HEK293 (cell line): Measurements from ENCODE around the gene GID8.

Experiments
- CTCF ChIA-PET: fragments of 350-600 bp; formaldehyde crosslinking; extraction: SDS; loops from one replicate; lab custom pipeline; 2021; ENCODE audit warnings: antibody characterized with exemption; lab: Yijun Ruan, JAX
- POLR2A ChIA-PET: fragments of 300-600 bp; formaldehyde crosslinking; extraction: SDS; loops from one replicate; lab custom pipeline; 2020; ENCODE audit warnings: antibody characterized with exemption, inconsistent platforms; lab: Yijun Ruan, JAX
- H3K27ac ChIP-seq: fragments of 200-500 bp; sonication (Bioruptor generic); 2 replicates; pipeline ENCODE4 v1.5.1; 2014; ENCODE audit warnings: low read depth, low read length, control low read depth, inconsistent platforms; ENCODE audit errors: extremely low read depth
- H3K36me3 ChIP-seq, 2 experiments: fragments of 200-500 bp in 1 of 2; sonication (Bioruptor generic) in 1 of 2; 1 replicate in 1 of 2; 2 replicates in 1 of 2; pipeline ENCODE4 v1.5.1; 2014 to 2017; ENCODE audit warnings: inconsistent platforms in 2 of 2, low read length in 2 of 2; ENCODE audit not compliant: control insufficient read depth in 2 of 2, insufficient read depth in 1 of 2
- H3K4me1 ChIP-seq: fragments of 200-500 bp; sonication (Bioruptor generic); 2 replicates; pipeline ENCODE4 v1.5.1; 2014; ENCODE audit warnings: mild to moderate bottlenecking, low read length, inconsistent platforms; ENCODE audit not compliant: control insufficient read depth, insufficient read depth
- H3K4me3 ChIP-seq: 2 replicates; pipeline ENCODE4 v1.5.1; 2011; ENCODE audit warnings: low read depth, mild to moderate bottlenecking, control low read depth, low read length, moderate library complexity
- H3K9me3 ChIP-seq: fragments of 200-500 bp; sonication (Bioruptor generic); 2 replicates; pipeline ENCODE4 v1.5.1; 2014; ENCODE audit warnings: low read depth, low read length, inconsistent platforms; ENCODE audit not compliant: control insufficient read depth, insufficient read depth
- CTCF ChIP-seq: fragments of 450-650 bp; formaldehyde crosslinking; IDR thresholded peaks from 2 replicates; pipeline ENCODE4 v1.5.1; 2016; ENCODE audit warnings: missing biosample characterization, missing genetic modification characterization
- PRDM1 ChIP-seq: fragments of 450-650 bp; formaldehyde crosslinking; IDR thresholded peaks from 2 replicates; pipeline ENCODE4; 2016; ENCODE audit warnings: missing biosample characterization, missing genetic modification characterization
- TRIM28 ChIP-seq: IDR thresholded peaks from 2 replicates; pipeline ENCODE4 v1.6.1; 2011; ENCODE audit warnings: low read length, control low read depth, borderline replicate concordance
- ZBTB1 ChIP-seq: fragments of 450-650 bp; formaldehyde crosslinking; IDR thresholded peaks from 2 replicates; pipeline ENCODE4 v1.5.1; 2016; ENCODE audit warnings: missing biosample characterization, missing genetic modification characterization
- ZBTB17 ChIP-seq: fragments of 450-650 bp; formaldehyde crosslinking; IDR thresholded peaks from 2 replicates; pipeline ENCODE4 v1.5.1; 2016; ENCODE audit warnings: missing biosample characterization, missing genetic modification characterization
- ZBTB7A ChIP-seq: fragments of 450-650 bp; formaldehyde crosslinking; IDR thresholded peaks from 2 replicates; pipeline ENCODE4 v1.5.1; 2016; ENCODE audit warnings: low read depth, missing biosample characterization, missing genetic modification characterization
- ZBTB8A ChIP-seq: fragments of 450-650 bp; formaldehyde crosslinking; IDR thresholded peaks from 2 replicates; pipeline ENCODE4 v1.5.1; 2016; ENCODE audit warnings: missing biosample characterization, missing genetic modification characterization
- ZEB2 ChIP-seq: fragments of 450-650 bp; formaldehyde crosslinking; IDR thresholded peaks from 2 replicates; pipeline ENCODE4 v1.5.1; 2016; ENCODE audit warnings: missing biosample characterization, missing genetic modification characterization
- ZNF10 ChIP-seq: fragments of 450-650 bp; formaldehyde crosslinking; IDR thresholded peaks from 2 replicates; pipeline ENCODE4 v1.5.1; 2017; ENCODE audit warnings: missing biosample characterization, missing genetic modification characterization
- ZNF19 ChIP-seq: fragments of 450-650 bp; formaldehyde crosslinking; IDR thresholded peaks from 2 replicates; pipeline ENCODE4; 2016; ENCODE audit warnings: missing biosample characterization, missing genetic modification characterization, low read depth
- ZNF335 ChIP-seq: fragments of 450-650 bp; formaldehyde crosslinking; conservative IDR thresholded peaks from 2 replicates; pipeline ENCODE4 v1.5.1; 2016; ENCODE audit warnings: missing biosample characterization, missing genetic modification characterization
- ZNF341 ChIP-seq: fragments of 450-650 bp; formaldehyde crosslinking; IDR thresholded peaks from 2 replicates; pipeline ENCODE4; 2016; ENCODE audit warnings: low read depth, missing biosample characterization, missing genetic modification characterization
- ZNF501 ChIP-seq: fragments of 450-650 bp; formaldehyde crosslinking; IDR thresholded peaks from 2 replicates; pipeline ENCODE4 v1.5.1; 2016; ENCODE audit warnings: missing biosample characterization, missing genetic modification characterization
- ZNF561 ChIP-seq: fragments of 450-650 bp; IDR thresholded peaks from 2 replicates; pipeline ENCODE4 v1.5.1; 2018; ENCODE audit warnings: missing biosample characterization, missing genetic modification characterization, borderline replicate concordance
- ZNF580 ChIP-seq: fragments of 450-650 bp; formaldehyde crosslinking; IDR thresholded peaks from 2 replicates; pipeline ENCODE4 v1.5.1; 2016; ENCODE audit warnings: missing biosample characterization, missing genetic modification characterization
- ZNF600 ChIP-seq: fragments of 450-650 bp; formaldehyde crosslinking; IDR thresholded peaks from 2 replicates; pipeline ENCODE4 v1.5.1; 2016; ENCODE audit warnings: missing biosample characterization, missing genetic modification characterization
- ZNF623 ChIP-seq: fragments of 450-650 bp; formaldehyde crosslinking; IDR thresholded peaks from 2 replicates; pipeline ENCODE4 v1.5.1; 2016; ENCODE audit warnings: missing biosample characterization, missing genetic modification characterization
- ZNF747 ChIP-seq: fragments of 450-650 bp; formaldehyde crosslinking; IDR thresholded peaks from 2 replicates; pipeline ENCODE4 v1.5.1; 2016; ENCODE audit warnings: missing biosample characterization, missing genetic modification characterization
- TF ChIP-seq, protein P1 (sequence below): fragments of 450-650 bp; formaldehyde crosslinking; IDR thresholded peaks from 2 replicates; pipeline ENCODE4 v1.5.1; 2016; ENCODE audit warnings: missing biosample characterization, missing genetic modification characterization
- TF ChIP-seq, protein P2 (sequence below): fragments of 450-650 bp; formaldehyde crosslinking; IDR thresholded peaks from 2 replicates; pipeline ENCODE4 v1.5.1; 2016; ENCODE audit warnings: missing biosample characterization, missing genetic modification characterization
- TF ChIP-seq, protein P3 (sequence below): fragments of 450-650 bp; formaldehyde crosslinking; IDR thresholded peaks from 2 replicates; pipeline ENCODE4 v1.5.1; 2016; ENCODE audit warnings: missing biosample characterization, missing genetic modification characterization, borderline replicate concordance

The GID8 gene

DNA sequence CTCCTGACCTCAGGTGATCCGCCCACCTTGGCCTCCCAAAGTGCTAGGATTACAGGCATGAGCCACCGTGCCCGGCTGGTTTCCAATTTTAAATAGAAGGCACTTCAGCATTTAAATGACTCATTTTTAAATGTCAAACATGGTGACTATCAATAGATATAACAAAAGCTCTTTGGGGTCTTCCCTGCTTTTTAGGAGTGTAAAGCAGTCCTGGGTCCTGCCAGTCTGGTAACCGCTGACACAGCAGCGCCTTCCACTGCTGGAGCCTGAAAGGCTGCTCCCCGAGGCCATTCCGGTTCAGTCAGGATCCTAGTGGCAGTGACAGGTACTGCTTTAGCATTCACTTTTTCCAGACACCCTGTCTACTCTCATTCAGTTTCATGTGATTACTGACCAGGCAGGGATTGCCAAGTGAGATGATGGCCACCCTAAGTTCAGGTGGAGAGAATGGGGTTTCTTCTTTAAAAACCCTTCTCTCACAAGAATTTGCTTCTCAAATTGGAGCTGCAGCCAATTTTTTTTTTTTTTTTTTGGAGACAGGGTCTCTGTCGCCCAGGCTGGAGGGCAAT, 16.7 kb upstream of the GID8 start (continued):
- TF ChIP-seq ZNF600 (tag by site-specific recombination) (peak; percentile 51; the same call in 1 of the 2 replicates), TRIM28 (0 out of 2 replicates have a peak, but pooled peaks have one; percentile 28), ZNF747 (tag by site-specific recombination) (no peak), ZBTB17 (peak; percentile 84), PRDM1 (tag by site-specific recombination) (peak; percentile 77), ZBTB7A (tag by site-specific recombination) (no peak), CTCF (tag by site-specific recombination) (peak; percentile 60), ZEB2 (0 out of 2 replicates have a peak, but pooled peaks have one; percentile 26), ZNF341 (tag by site-specific recombination) (peak; percentile 41; the same call in 1 of the 2 replicates), ZBTB8A (peak; percentile 54; the same call in 1 of the 2 replicates), ZBTB1 (no peak), ZNF623 (tag by site-specific recombination) (no peak), ZNF561 (tag by site-specific recombination) (peak; percentile 71; the same call in 1 of the 2 replicates), ZNF10 (tag by site-specific recombination) (peak; percentile 95), ZNF335 (tag by site-specific recombination) (peak; percentile 50), ZNF501 (no peak)
- TF ChIP-seq, protein P1, sequence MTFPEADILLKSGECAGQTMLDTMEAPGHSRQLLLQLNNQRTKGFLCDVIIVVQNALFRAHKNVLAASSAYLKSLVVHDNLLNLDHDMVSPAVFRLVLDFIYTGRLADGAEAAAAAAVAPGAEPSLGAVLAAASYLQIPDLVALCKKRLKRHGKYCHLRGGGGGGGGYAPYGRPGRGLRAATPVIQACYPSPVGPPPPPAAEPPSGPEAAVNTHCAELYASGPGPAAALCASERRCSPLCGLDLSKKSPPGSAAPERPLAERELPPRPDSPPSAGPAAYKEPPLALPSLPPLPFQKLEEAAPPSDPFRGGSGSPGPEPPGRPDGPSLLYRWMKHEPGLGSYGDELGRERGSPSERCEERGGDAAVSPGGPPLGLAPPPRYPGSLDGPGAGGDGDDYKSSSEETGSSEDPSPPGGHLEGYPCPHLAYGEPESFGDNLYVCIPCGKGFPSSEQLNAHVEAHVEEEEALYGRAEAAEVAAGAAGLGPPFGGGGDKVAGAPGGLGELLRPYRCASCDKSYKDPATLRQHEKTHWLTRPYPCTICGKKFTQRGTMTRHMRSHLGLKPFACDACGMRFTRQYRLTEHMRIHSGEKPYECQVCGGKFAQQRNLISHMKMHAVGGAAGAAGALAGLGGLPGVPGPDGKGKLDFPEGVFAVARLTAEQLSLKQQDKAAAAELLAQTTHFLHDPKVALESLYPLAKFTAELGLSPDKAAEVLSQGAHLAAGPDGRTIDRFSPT (tag by site-specific recombination): no peak
- TF ChIP-seq, protein P2, sequence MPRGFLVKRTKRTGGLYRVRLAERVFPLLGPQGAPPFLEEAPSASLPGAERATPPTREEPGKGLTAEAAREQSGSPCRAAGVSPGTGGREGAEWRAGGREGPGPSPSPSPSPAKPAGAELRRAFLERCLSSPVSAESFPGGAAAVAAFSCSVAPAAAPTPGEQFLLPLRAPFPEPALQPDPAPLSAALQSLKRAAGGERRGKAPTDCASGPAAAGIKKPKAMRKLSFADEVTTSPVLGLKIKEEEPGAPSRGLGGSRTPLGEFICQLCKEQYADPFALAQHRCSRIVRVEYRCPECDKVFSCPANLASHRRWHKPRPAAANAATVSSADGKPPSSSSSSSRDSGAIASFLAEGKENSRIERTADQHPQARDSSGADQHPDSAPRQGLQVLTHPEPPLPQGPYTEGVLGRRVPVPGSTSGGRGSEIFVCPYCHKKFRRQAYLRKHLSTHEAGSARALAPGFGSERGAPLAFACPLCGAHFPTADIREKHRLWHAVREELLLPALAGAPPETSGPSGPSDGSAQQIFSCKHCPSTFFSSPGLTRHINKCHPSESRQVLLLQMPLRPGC (tag by site-specific recombination): no peak
- TF ChIP-seq, all 188 proteins: peak for 13

DNA sequence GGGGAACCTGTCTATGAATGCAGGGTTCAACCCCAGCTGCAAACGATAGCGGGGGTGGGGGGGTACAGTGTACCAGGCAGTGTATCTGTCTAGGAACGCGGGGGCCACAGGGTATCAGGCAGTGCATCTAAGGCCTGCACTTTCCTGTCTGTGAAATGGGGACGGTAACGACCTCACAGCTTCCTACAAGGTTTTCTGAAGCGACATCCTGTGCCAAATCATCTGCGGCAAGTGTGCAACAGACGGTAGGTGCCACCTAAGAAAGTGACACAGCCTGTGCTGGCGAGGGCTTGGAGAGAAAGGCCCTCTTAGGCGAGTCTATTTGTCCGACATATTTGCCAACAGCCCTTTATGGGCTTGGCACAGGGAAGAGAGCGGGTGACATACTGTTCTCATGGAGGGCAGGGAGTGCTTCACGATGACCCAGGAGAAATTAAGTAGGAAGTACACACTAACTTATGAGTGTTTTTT, 15.5 kb upstream of the GID8 start:
- Histone ChIP-seq H3K9me3 (no peaks in the 10 kb centered on the region), H3K36me3 (no peaks in the 10 kb centered on the region), H3K4me3 (no peak overlapping the region), H3K4me1 (peaks cover 44% of the 10 kb centered on the region), H3K27ac (no peak overlapping the region)
- CTCF ChIA-PET: interaction anchor here (1.0 to 3.6 kb wide), 3 partner anchors 12 to 86 kb away, joined by 4 to 33 read pairs (median 12); no protein-coding TSS in a partner anchor
- POLR2A ChIA-PET: no interaction called here
- TF ChIP-seq ZNF580 (peak; percentile 28; the same call in 1 of the 2 replicates), ZNF19 (no peak)
- TF ChIP-seq, protein P3, sequence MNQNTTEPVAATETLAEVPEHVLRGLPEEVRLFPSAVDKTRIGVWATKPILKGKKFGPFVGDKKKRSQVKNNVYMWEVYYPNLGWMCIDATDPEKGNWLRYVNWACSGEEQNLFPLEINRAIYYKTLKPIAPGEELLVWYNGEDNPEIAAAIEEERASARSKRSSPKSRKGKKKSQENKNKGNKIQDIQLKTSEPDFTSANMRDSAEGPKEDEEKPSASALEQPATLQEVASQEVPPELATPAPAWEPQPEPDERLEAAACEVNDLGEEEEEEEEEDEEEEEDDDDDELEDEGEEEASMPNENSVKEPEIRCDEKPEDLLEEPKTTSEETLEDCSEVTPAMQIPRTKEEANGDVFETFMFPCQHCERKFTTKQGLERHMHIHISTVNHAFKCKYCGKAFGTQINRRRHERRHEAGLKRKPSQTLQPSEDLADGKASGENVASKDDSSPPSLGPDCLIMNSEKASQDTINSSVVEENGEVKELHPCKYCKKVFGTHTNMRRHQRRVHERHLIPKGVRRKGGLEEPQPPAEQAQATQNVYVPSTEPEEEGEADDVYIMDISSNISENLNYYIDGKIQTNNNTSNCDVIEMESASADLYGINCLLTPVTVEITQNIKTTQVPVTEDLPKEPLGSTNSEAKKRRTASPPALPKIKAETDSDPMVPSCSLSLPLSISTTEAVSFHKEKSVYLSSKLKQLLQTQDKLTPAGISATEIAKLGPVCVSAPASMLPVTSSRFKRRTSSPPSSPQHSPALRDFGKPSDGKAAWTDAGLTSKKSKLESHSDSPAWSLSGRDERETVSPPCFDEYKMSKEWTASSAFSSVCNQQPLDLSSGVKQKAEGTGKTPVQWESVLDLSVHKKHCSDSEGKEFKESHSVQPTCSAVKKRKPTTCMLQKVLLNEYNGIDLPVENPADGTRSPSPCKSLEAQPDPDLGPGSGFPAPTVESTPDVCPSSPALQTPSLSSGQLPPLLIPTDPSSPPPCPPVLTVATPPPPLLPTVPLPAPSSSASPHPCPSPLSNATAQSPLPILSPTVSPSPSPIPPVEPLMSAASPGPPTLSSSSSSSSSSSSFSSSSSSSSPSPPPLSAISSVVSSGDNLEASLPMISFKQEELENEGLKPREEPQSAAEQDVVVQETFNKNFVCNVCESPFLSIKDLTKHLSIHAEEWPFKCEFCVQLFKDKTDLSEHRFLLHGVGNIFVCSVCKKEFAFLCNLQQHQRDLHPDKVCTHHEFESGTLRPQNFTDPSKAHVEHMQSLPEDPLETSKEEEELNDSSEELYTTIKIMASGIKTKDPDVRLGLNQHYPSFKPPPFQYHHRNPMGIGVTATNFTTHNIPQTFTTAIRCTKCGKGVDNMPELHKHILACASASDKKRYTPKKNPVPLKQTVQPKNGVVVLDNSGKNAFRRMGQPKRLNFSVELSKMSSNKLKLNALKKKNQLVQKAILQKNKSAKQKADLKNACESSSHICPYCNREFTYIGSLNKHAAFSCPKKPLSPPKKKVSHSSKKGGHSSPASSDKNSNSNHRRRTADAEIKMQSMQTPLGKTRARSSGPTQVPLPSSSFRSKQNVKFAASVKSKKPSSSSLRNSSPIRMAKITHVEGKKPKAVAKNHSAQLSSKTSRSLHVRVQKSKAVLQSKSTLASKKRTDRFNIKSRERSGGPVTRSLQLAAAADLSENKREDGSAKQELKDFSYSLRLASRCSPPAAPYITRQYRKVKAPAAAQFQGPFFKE (tag by site-specific recombination): no peak
